ENCODE data around the gene UCN. TPM values are rescaled to one million over a fixed set of nuclear protein-coding genes. Genes with fewer than 3 reads are reported as not detected.
"Not testable (repeated sequence)": the region's sequence is repeated elsewhere in the genome, so short reads cannot be mapped to it uniquely, and the experiment has no call there.

Gene UCN
- total RNA-seq, 3 donors from 2014 or later (not counting 1 experiment from before 2014, with no cell fraction given) = 1.6 to 3.6 (median 2.4) TPM

DNA sequence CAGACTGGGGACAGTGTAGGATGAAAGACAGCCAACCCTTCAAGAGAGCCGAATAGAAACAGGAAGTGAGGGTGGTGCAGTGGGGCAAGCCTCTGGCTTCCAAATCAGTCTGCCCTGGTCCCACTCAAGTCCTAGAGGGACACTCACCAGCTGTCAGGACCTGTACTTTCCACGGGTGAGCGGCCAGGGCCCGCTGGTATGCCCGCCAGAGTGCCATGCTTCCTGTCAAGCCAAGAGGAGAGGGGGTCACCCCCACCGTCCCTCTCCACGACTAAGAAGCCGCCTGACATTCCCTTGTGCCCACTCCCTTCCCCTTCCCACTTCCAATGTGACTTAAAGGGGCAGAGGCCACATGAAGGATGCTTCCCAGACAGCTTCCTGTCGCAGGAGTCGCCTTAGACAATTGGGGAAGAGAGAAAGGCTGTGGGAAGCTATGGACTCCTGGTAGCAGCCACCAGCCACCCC lies 14.1 kb upstream of the UCN start:
- H3K4me1 ChIP-seq (ENCODE audit: control insufficient read depth, insufficient read depth, low read length) = peaks cover 18% of the 10 kb centered on the region
- 1% methylated on average over 10 of the region's 10 CpGs for WGBS (ENCODE audit: insufficient coverage)
- peak in 1 of 2 donors; percentile 29 for DNase-seq
- H3K27me3 ChIP-seq (ENCODE audit: control insufficient read depth, insufficient read depth, low read length) = no peaks in the 10 kb centered on the region
- peak; percentile 17 to 22 (median 22) for ATAC-seq
- Mint-ChIP-seq H3K4me1 (peaks cover 18 to 23% of the 10 kb centered on the region in 2 donors), H3K27me3 (ENCODE audit: low read depth in 2 of 2) (no peaks in the 10 kb centered on the region), H3K4me3 (peak overlapping the region; percentile 99), H3K36me3 (peaks cover 7% of the 10 kb centered on the region), H3K27ac (peak overlapping the region; percentile 98 to 99), H3K9me3 (no peaks in the 10 kb centered on the region)
- H3K9me3 ChIP-seq (ENCODE audit: control insufficient read depth, insufficient read depth, low read length) = no peaks in the 10 kb centered on the region
- H3K4me3 ChIP-seq (ENCODE audit: low read length) = peak overlapping the region; percentile 79
- intact Hi-C loops (cut with micrococcal nuclease) = no loop called here
- peaks cover 13% of the 10 kb centered on the region for H3K36me3 ChIP-seq (ENCODE audit: control insufficient read depth, insufficient read depth, low read length)
- TF ChIP-seq CTCF (IDR thresholded peaks at IDR 0.05) = no peak
- peak overlapping the region; percentile 88 for H3K27ac ChIP-seq (ENCODE audit: low read length)

GRCh38 chr2:27320958-27321543 lies 12.8 kb upstream of the UCN start:
- WGBS (ENCODE audit: insufficient coverage) = 88% methylated on average over 8 of the region's 8 CpGs
- DNase-seq (no peak), ATAC-seq (no peak)
- no peaks in the 10 kb centered on the region for H3K27me3 Mint-ChIP-seq (ENCODE audit: low read depth in 2 of 2)
- Histone ChIP-seq H3K36me3 (ENCODE audit: control insufficient read depth, insufficient read depth, low read length) (peaks cover 1% of the 10 kb centered on the region), H3K4me3 (ENCODE audit: low read length) (no peak overlapping the region), H3K27ac (ENCODE audit: low read length) (no peak overlapping the region), H3K4me1 (ENCODE audit: control insufficient read depth, insufficient read depth, low read length) (peaks cover 18% of the 10 kb centered on the region), H3K9me3 (ENCODE audit: control insufficient read depth, insufficient read depth, low read length) (no peaks in the 10 kb centered on the region), H3K27me3 (ENCODE audit: control insufficient read depth, insufficient read depth, low read length) (no peaks in the 10 kb centered on the region)
- H3K4me3 Mint-ChIP-seq = peak overlapping the region; percentile 17
- no peak for TF ChIP-seq CTCF (IDR thresholded peaks at IDR 0.05)
- H3K27ac Mint-ChIP-seq = peak overlapping the region; percentile 98 to 99
- intact Hi-C loops (cut with micrococcal nuclease) = no loop called here
- H3K36me3 Mint-ChIP-seq = no peaks in the 10 kb centered on the region
- no peaks in the 10 kb centered on the region for H3K9me3 Mint-ChIP-seq
- H3K4me1 Mint-ChIP-seq = peaks cover 18 to 23% of the 10 kb centered on the region in 2 donors

DNA sequence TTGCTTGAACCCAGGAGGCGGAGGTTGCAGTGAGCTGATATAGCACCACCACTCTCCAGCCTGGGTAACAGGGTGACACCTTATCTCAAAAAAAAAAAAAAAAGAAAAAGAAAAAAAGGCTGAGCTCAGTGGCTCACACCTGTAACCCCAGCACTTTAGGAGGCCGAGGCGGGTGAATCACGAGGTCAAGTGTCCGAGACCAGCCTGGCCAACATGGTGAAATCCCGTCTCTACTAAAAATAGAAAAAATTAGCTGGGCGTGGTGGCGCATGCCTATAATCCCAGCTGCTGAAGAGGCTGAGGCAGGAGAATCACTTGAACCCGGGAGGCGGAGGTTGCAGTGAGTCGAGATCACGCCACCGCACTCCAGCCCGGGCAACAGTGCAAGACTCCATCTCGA lies 11.6 kb upstream of the UCN start:
- peaks cover 21 to 23% of the 10 kb centered on the region in 2 donors for H3K4me1 Mint-ChIP-seq
- H3K9me3 Mint-ChIP-seq; H3K36me3 Mint-ChIP-seq; H3K36me3 ChIP-seq (ENCODE audit: control insufficient read depth, insufficient read depth, low read length); H3K4me3 ChIP-seq (ENCODE audit: low read length); H3K27ac Mint-ChIP-seq; H3K4me3 Mint-ChIP-seq; DNase-seq; H3K27me3 Mint-ChIP-seq (ENCODE audit: low read depth in 2 of 2); H3K9me3 ChIP-seq (ENCODE audit: control insufficient read depth, insufficient read depth, low read length); intact Hi-C loops (cut with micrococcal nuclease); ATAC-seq; H3K27me3 ChIP-seq (ENCODE audit: control insufficient read depth, insufficient read depth, low read length); H3K27ac ChIP-seq (ENCODE audit: low read length): not testable (repeated sequence)
- peaks cover 18% of the 10 kb centered on the region for H3K4me1 ChIP-seq (ENCODE audit: control insufficient read depth, insufficient read depth, low read length)
- 98% methylated on average over 15 of the region's 15 CpGs for WGBS (ENCODE audit: insufficient coverage)

DNA sequence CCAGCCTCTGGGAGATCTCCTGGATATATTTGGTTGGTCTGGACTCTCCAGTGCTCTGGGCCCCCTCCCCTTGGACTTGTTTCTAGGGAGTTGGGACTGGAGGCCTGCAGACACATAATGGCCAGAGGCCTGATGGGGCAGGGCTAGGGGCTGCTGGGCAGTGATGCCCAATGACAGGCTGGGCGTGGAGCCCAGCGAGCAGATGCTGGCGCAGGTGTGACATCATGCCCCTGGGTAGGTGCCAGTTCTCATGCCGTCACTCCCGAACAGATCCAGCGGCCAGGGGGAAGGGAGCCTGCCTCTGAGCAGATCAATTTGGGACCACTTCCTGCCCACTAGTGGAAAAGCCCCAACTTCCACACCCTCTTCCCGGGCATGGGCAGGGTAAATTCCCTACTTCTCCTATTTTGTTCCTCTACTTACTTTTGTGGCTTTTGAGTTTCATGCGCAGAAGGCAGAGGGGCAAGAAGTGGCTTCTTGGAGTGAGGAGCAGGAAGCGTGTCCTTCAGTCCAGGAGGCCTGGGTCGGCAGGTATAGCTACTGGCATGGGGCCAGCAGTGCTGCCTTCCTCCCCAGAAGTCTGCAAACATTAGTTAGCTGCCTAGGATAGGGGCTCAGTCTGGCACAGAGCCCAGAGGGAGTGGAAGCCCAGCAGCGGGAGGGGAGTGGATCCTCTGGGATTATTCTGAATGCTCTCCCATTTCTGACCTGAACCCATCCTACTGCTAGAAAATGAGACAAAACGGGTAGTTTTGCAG lies 8.6 kb upstream of the UCN start:
- Mint-ChIP-seq H3K4me3 (no peak overlapping the region), H3K27me3 (ENCODE audit: low read depth in 2 of 2) (no peaks in the 10 kb centered on the region), H3K36me3 (no peaks in the 10 kb centered on the region), H3K4me1 (peaks cover 6 to 11% of the 10 kb centered on the region in 2 donors), H3K27ac (no peak overlapping the region), H3K9me3 (no peaks in the 10 kb centered on the region)
- Histone ChIP-seq H3K36me3 (ENCODE audit: control insufficient read depth, insufficient read depth, low read length) (no peaks in the 10 kb centered on the region), H3K27ac (ENCODE audit: low read length) (no peak overlapping the region), H3K9me3 (ENCODE audit: control insufficient read depth, insufficient read depth, low read length) (no peaks in the 10 kb centered on the region), H3K4me1 (ENCODE audit: control insufficient read depth, insufficient read depth, low read length) (no peaks in the 10 kb centered on the region), H3K4me3 (ENCODE audit: low read length) (no peak overlapping the region), H3K27me3 (ENCODE audit: control insufficient read depth, insufficient read depth, low read length) (no peaks in the 10 kb centered on the region)
- no peak for TF ChIP-seq CTCF (IDR thresholded peaks at IDR 0.05)
- ATAC-seq (no peak), DNase-seq (no peak)
- intact Hi-C loops (cut with micrococcal nuclease) = no loop called here
- WGBS (ENCODE audit: insufficient coverage) = 93% methylated on average over 12 of the region's 12 CpGs

All from natural killer cell (primary cell).